ENCODE data around the gene NDUFB4. TPM values are rescaled to one million over a fixed set of nuclear protein-coding genes. Genes with fewer than 3 reads are reported as not detected.

The NDUFB4 gene
- total and polyA plus RNA-seq, 9 of the 15 experiments (the other 6 are each of a cell fraction or from before 2014, with no cell fraction given) = 124 to 670 (median 227) TPM

DNA sequence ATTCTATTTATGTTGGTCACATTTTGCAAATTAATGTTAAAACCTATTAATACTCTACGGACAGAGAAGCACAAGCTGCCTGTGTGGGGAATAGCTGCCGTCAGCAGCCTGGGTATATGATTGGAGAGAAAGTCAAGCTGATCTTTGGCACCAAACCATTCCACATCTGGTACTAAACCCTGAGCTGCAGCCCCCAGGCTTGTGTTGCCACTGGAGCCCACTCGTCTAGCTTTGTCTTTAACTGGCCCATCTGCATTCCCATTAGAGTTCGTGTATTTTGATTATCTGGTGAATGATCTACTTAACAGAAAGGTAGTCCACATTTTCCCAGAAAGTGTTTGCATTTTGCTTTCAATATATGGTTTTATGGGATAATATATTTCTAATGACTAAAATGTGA, 5.4 kb downstream of the NDUFB4 start:
- intact Hi-C loops (cut with micrococcal nuclease) (no loop called here), in situ Hi-C loops (cut with MboI) (no loop called here)
- FAIRE-seq (no peak), DNase-seq (ENCODE audit: extremely low read depth in 1 of 4, low spot score in 3 of 4) (no peak), ATAC-seq (no peak)
- ChIA-PET CTCF (ENCODE audit: low intra/inter-chr PET ratio) (no interaction called here), POLR2A (no interaction called here)
- Histone ChIP-seq H3K9me3 (replicated peaks; ENCODE audit: control insufficient read depth, insufficient read depth, low read depth, low read length) (no peaks in the 10 kb centered on the region), H3K9ac (ENCODE audit: insufficient read depth in 1 of 2, low read depth in 2 of 2, low read length in 2 of 2) (no peak overlapping the region), H4K20me1 (replicated peaks; ENCODE audit: control insufficient read depth, insufficient read depth, low read length) (no peaks in the 10 kb centered on the region), H3K4me1 (replicated peaks in 1 of 2; ENCODE audit: control insufficient read depth in 2 of 2, insufficient read depth in 2 of 2, low read length in 2 of 2) (peaks cover 0 to 12% of the 10 kb centered on the region in 2 experiments; a peak in 3 of 5 replicates), H3K4me3 (no peak overlapping the region), H3K79me2 (ENCODE audit: control insufficient read depth, insufficient read depth, low read length) (peaks cover 32% of the 10 kb centered on the region), H3K4me2 (ENCODE audit: insufficient read depth, low read length) (no peak overlapping the region), H3K9me1 (ENCODE audit: control insufficient read depth, insufficient read depth, low read length) (no peaks in the 10 kb centered on the region), H3K36me3 (ENCODE audit: control insufficient read depth, insufficient read depth, low read length) (peaks cover 56% of the 10 kb centered on the region), H2AFZ (ENCODE audit: low read depth, low read length) (no peak overlapping the region), H3K27ac (ENCODE audit: extremely low read depth, low read depth, low read length) (no peak overlapping the region), H3K27me3 (ENCODE audit: control insufficient read depth in 2 of 2, insufficient read depth in 2 of 2, low read length in 2 of 2) (no peaks in the 10 kb centered on the region)
- 80% methylated on average over 1 of the region's 4 CpGs for WGBS (ENCODE audit: insufficient coverage, low coverage, missing lambda C conversion rate)
- no TSS peak for BruUV-seq (replicated peaks)
- no peak for TF ChIP-seq ZBTB11 (CRISPR knock-in tag; IDR thresholded peaks at IDR 0.05)
- no peak for TF ChIP-seq STAG1 (CRISPR knock-in tag; IDR thresholded peaks at IDR 0.05; ENCODE audit: borderline replicate concordance)
- no peak for TF ChIP-seq ZBTB12 (CRISPR knock-in tag; IDR thresholded peaks at IDR 0.05)
- no peak for TF ChIP-seq NELFE (IDR thresholded peaks at IDR 0.05; ENCODE audit: insufficient read depth, insufficient read length)
- no peak for TF ChIP-seq STAT5A (IDR thresholded peaks at IDR 0.05; ENCODE audit: borderline replicate concordance, low read length)
- no peak for TF ChIP-seq ZBED1 (IDR thresholded peaks at IDR 0.05)
- no peak for TF ChIP-seq TCF7 (IDR thresholded peaks at IDR 0.05; ENCODE audit: borderline replicate concordance)
- TF ChIP-seq CCNT2 (IDR thresholded peaks at IDR 0.05; ENCODE audit: borderline replicate concordance, extremely low read depth, insufficient read length, low read depth, low read length) = no peak
- no peak for TF ChIP-seq SMAD4 (CRISPR knock-in tag; conservative IDR thresholded peaks at IDR 0.05)
- no peak for TF ChIP-seq RFX7 (CRISPR knock-in tag; IDR thresholded peaks at IDR 0.05)
- TF ChIP-seq, protein P1, sequence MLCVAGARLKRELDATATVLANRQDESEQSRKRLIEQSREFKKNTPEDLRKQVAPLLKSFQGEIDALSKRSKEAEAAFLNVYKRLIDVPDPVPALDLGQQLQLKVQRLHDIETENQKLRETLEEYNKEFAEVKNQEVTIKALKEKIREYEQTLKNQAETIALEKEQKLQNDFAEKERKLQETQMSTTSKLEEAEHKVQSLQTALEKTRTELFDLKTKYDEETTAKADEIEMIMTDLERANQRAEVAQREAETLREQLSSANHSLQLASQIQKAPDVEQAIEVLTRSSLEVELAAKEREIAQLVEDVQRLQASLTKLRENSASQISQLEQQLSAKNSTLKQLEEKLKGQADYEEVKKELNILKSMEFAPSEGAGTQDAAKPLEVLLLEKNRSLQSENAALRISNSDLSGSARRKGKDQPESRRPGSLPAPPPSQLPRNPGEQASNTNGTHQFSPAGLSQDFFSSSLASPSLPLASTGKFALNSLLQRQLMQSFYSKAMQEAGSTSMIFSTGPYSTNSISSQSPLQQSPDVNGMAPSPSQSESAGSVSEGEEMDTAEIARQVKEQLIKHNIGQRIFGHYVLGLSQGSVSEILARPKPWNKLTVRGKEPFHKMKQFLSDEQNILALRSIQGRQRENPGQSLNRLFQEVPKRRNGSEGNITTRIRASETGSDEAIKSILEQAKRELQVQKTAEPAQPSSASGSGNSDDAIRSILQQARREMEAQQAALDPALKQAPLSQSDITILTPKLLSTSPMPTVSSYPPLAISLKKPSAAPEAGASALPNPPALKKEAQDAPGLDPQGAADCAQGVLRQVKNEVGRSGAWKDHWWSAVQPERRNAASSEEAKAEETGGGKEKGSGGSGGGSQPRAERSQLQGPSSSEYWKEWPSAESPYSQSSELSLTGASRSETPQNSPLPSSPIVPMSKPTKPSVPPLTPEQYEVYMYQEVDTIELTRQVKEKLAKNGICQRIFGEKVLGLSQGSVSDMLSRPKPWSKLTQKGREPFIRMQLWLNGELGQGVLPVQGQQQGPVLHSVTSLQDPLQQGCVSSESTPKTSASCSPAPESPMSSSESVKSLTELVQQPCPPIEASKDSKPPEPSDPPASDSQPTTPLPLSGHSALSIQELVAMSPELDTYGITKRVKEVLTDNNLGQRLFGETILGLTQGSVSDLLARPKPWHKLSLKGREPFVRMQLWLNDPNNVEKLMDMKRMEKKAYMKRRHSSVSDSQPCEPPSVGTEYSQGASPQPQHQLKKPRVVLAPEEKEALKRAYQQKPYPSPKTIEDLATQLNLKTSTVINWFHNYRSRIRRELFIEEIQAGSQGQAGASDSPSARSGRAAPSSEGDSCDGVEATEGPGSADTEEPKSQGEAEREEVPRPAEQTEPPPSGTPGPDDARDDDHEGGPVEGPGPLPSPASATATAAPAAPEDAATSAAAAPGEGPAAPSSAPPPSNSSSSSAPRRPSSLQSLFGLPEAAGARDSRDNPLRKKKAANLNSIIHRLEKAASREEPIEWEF (CRISPR knock-in tag; IDR thresholded peaks at IDR 0.05) = no peak
- TF ChIP-seq BMI1 (IDR thresholded peaks at IDR 0.05; ENCODE audit: low read length) = no peak
- TF ChIP-seq ARNT (IDR thresholded peaks at IDR 0.05) = no peak
- TF ChIP-seq HDAC6 (IDR thresholded peaks at IDR 0.05; ENCODE audit: low read depth, low read length) = no peak

All from K562 (cell line).